ENCODE data around the gene CCDC13.

DNA sequence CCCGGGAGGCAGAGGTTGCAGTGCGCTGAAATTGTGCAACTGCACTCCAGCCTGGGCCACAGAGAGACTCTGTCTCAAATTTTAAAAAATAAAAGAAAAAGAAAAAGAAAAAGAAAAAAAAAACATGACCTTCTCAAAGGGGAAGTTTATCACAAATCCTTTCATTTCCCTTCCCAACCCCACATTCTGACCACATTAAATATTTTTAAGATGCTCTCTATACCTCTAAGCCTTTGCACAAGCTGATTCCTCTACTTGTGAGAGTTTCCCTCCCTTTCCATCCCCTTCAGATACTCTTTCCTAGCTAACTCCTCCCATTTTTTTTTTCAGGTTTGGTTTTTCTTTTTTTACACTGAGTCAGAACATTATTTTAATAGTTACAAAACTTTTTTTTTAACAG, 27.2 kb upstream of the CCDC13 start:
- TF ChIP-seq, protein P1, sequence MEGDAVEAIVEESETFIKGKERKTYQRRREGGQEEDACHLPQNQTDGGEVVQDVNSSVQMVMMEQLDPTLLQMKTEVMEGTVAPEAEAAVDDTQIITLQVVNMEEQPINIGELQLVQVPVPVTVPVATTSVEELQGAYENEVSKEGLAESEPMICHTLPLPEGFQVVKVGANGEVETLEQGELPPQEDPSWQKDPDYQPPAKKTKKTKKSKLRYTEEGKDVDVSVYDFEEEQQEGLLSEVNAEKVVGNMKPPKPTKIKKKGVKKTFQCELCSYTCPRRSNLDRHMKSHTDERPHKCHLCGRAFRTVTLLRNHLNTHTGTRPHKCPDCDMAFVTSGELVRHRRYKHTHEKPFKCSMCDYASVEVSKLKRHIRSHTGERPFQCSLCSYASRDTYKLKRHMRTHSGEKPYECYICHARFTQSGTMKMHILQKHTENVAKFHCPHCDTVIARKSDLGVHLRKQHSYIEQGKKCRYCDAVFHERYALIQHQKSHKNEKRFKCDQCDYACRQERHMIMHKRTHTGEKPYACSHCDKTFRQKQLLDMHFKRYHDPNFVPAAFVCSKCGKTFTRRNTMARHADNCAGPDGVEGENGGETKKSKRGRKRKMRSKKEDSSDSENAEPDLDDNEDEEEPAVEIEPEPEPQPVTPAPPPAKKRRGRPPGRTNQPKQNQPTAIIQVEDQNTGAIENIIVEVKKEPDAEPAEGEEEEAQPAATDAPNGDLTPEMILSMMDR (IDR thresholded peaks at IDR 0.05), result no peak
- TF ChIP-seq POLR2A (IDR thresholded peaks at IDR 0.05), result no peak
